Fibroblast of skin of left biceps (primary cell): ENCODE data around the gene MAP2K2.

Experiments
- DNase-seq, 2 experiments: peaks; one replicate each; pipeline ENCODE4 v3.0.0-alpha.2; 2013; ENCODE audit warnings: low read depth in 2 of 2

The MAP2K2 gene

GRCh38 chr19:4043966-4044715 is 79.8 kb downstream of the MAP2K2 start:
- DNase-seq, result no peak

- no peak for DNase-seq
These were observed 80.5 kb downstream of the MAP2K2 start for GRCh38 chr19:4043401-4043800.

- no peak for DNase-seq
These were observed 81.2 kb downstream of the MAP2K2 start for GRCh38 chr19:4042731-4043082.

GRCh38 chr19:4042064-4042730 is 81.7 kb downstream of the MAP2K2 start:
- no peak for DNase-seq
